HepG2 (cell line): ENCODE measurements around the gene FAM114A2. TPM values are rescaled to one million over a fixed set of nuclear protein-coding genes. Genes with fewer than 3 reads are reported as not detected.
A peak's percentile ranks its signal among the peaks of the same experiment; 100 is the strongest.

ENCODE experiments used
- ISX ChIP-seq: sonication (generic); formaldehyde crosslinking; conservative IDR thresholded peaks from 2 replicates; pipeline ENCODE4 v1.5.0; 2020; ENCODE audit warnings: missing genetic modification reagents
- KDM4B ChIP-seq: sonication (generic); formaldehyde crosslinking; IDR thresholded peaks from 2 replicates; pipeline ENCODE4 v1.4.0; 2020; ENCODE audit warnings: missing genetic modification reagents
- KLF6 ChIP-seq: IDR thresholded peaks from 2 replicates; pipeline ENCODE4 v1.8.0; 2016; ENCODE audit warnings: missing biosample characterization, missing genetic modification reagents
- MEF2D ChIP-seq: sonication (generic); formaldehyde crosslinking; IDR thresholded peaks from 2 replicates; pipeline ENCODE4 v1.5.1; 2020; ENCODE audit warnings: mild to moderate bottlenecking, missing genetic modification reagents
- MXD3 ChIP-seq: IDR thresholded peaks from 2 replicates; pipeline ENCODE4 v1.6.1; 2016; ENCODE audit warnings: mild to moderate bottlenecking, missing biosample characterization, missing genetic modification reagents
- MZF1 ChIP-seq: sonication (generic); formaldehyde crosslinking; IDR thresholded peaks from 2 replicates; pipeline ENCODE4 v1.8.1; 2023; ENCODE audit warnings: mild to moderate bottlenecking, missing genetic modification reagents, borderline replicate concordance
- POGK ChIP-seq: sonication (generic); formaldehyde crosslinking; conservative IDR thresholded peaks from 2 replicates; pipeline ENCODE4 v1.8.0; 2022; ENCODE audit warnings: mild to moderate bottlenecking, moderate library complexity, missing genetic modification reagents
- SNRNP70 ChIP-seq: fragments of 200-400 bp; formaldehyde crosslinking; IDR thresholded peaks from 2 replicates; pipeline ENCODE4 v1.6.1; 2017; ENCODE audit warnings: mild to moderate bottlenecking, low read depth, low read length, moderate library complexity
- ZFP62 ChIP-seq: sonication (generic); formaldehyde crosslinking; IDR thresholded peaks from 2 replicates; pipeline ENCODE4 v1.4.0; 2020; ENCODE audit warnings: missing genetic modification reagents
- ZNF160 ChIP-seq: sonication (generic); formaldehyde crosslinking; IDR thresholded peaks from 2 replicates; pipeline ENCODE4 v1.8.0; 2022; ENCODE audit warnings: mild to moderate bottlenecking, inconsistent platforms, missing genetic modification reagents
- ZNF460 ChIP-seq: sonication (generic); formaldehyde crosslinking; IDR thresholded peaks from 2 replicates; pipeline ENCODE4 v1.5.1; 2020; ENCODE audit warnings: missing genetic modification reagents, mild to moderate bottlenecking, borderline replicate concordance
- ZNF839 ChIP-seq: sonication (generic); formaldehyde crosslinking; IDR thresholded peaks from 2 replicates; pipeline ENCODE4 v1.4.0; 2020; ENCODE audit warnings: missing genetic modification reagents, mild to moderate bottlenecking, borderline replicate concordance
- polyA plus RNA-seq, 8 experiments: library from polyadenylated mRNA; depleted of rRNA in 3 of 8; stranded (reverse) in 7 of 8; unstranded in 1 of 8; fragments of >200 nt; fragmentation: Illumina TruSeq in 4 of 8; extraction: Trizol in 4 of 8; gene quantifications; 2 replicates each; pipeline versions ENCODE4 v1.2.1 to v1.2.3, GENCODE V29; 2011 to 2016; ENCODE audit warnings: low read depth in 4 of 8, missing spikeins in 1 of 8, mixed read lengths in 1 of 8; ENCODE audit not compliant: insufficient read depth in 1 of 8
- total RNA-seq, 5 experiments: library from RNA; depleted of rRNA; stranded (reverse); fragments of >200 nt; fragmentation: Illumina TruSeq; extraction: Trizol; gene quantifications; 2 replicates each; pipeline ENCODE4 v1.2.3, GENCODE V29; 2016; ENCODE audit warnings: low read depth in 1 of 5
- TF ChIP-seq, protein P1 (sequence below), 2 experiments: fragments of 450-650 bp in 1 of 2; sonication (generic) in 1 of 2; formaldehyde crosslinking in 1 of 2; IDR thresholded peaks; 2 replicates each; pipeline versions ENCODE4 v1.6.1 to v1.8.0; 2016 to 2022; ENCODE audit warnings: antibody characterized with exemption in 1 of 2, mild to moderate bottlenecking in 1 of 2, missing genetic modification reagents in 1 of 2
- TF ChIP-seq, protein P2 (sequence below): sonication (generic); formaldehyde crosslinking; IDR thresholded peaks from 2 replicates; pipeline ENCODE4 v1.5.0; 2020; ENCODE audit warnings: missing genetic modification reagents

FAM114A2 gene
- total and polyA plus RNA-seq, 2 of the 13 experiments (the other 11 are each of a cell fraction or from before 2014, with no cell fraction given) = 6.9 to 11.4 TPM

DNA sequence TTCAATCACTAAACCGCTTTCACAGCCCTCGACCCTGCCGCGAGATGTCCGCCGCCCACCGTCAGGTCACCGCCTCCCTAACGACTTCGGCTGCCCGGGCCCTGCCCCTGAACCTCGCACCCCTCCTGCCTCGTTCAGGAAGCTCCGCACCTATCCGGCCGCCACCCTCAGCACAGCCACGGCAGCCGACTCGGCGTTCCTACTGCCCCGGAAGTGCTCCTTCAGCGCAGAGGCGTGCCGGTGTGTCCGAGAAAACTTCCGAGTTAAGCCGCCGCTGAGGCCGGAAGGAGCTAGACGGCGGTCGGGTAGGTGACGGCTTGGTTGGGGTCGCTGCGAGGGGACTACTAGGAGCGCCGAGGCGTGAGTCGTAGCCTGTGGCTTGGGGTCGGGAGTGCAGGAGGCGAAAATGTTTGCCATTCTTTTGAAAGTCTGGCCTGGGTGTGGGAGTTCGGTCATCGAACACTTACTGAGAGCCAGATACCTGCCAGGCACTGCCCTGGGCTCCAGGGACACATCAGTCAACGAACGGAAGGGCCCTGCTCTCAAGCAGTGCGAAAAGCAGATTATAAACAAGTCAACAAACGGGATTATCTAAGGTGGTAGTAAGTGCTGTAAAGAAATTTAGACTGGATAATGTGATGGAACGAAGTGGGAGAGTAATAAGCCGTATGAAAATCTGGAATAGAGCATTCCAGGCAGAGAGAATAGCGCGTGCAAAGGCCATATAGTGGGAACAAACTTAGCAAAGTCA, at the start of gene FAM114A2, which contains the start of gene MFAP3 (continued):
- TF ChIP-seq MXD3 (CRISPR knock-in tag) (peak; percentile 64; the same call in 1 of the 2 replicates), ISX (CRISPR knock-in tag) (no peak), MZF1 (peak; percentile 10; the same call in 1 of the 2 replicates), ZNF460 (CRISPR knock-in tag) (no peak; the same call in 1 of the 2 replicates), MEF2D (peak; percentile 75), SNRNP70 (no peak), POGK (CRISPR knock-in tag) (peak; percentile 91), ZNF839 (CRISPR knock-in tag) (peak; percentile 92; the same call in 1 of the 2 replicates), KLF6 (CRISPR knock-in tag) (peak; percentile 89; the same call in 1 of the 2 replicates), ZNF160 (CRISPR knock-in tag) (0 out of 2 replicates have a peak, but pooled peaks have one; percentile 70), ZFP62 (CRISPR knock-in tag) (no peak), KDM4B (CRISPR knock-in tag) (peak; percentile 75; the same call in 1 of the 2 replicates)
- TF ChIP-seq, protein P1, sequence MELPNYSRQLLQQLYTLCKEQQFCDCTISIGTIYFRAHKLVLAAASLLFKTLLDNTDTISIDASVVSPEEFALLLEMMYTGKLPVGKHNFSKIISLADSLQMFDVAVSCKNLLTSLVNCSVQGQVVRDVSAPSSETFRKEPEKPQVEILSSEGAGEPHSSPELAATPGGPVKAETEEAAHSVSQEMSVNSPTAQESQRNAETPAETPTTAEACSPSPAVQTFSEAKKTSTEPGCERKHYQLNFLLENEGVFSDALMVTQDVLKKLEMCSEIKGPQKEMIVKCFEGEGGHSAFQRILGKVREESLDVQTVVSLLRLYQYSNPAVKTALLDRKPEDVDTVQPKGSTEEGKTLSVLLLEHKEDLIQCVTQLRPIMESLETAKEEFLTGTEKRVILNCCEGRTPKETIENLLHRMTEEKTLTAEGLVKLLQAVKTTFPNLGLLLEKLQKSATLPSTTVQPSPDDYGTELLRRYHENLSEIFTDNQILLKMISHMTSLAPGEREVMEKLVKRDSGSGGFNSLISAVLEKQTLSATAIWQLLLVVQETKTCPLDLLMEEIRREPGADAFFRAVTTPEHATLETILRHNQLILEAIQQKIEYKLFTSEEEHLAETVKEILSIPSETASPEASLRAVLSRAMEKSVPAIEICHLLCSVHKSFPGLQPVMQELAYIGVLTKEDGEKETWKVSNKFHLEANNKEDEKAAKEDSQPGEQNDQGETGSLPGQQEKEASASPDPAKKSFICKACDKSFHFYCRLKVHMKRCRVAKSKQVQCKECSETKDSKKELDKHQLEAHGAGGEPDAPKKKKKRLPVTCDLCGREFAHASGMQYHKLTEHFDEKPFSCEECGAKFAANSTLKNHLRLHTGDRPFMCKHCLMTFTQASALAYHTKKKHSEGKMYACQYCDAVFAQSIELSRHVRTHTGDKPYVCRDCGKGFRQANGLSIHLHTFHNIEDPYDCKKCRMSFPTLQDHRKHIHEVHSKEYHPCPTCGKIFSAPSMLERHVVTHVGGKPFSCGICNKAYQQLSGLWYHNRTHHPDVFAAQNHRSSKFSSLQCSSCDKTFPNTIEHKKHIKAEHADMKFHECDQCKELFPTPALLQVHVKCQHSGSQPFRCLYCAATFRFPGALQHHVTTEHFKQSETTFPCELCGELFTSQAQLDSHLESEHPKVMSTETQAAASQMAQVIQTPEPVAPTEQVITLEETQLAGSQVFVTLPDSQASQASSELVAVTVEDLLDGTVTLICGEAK (IDR thresholded peaks at IDR 0.05) = peak; percentile 90
- TF ChIP-seq, protein P1 (CRISPR knock-in tag; IDR thresholded peaks at IDR 0.05) = peak; percentile 74
- TF ChIP-seq, protein P2, sequence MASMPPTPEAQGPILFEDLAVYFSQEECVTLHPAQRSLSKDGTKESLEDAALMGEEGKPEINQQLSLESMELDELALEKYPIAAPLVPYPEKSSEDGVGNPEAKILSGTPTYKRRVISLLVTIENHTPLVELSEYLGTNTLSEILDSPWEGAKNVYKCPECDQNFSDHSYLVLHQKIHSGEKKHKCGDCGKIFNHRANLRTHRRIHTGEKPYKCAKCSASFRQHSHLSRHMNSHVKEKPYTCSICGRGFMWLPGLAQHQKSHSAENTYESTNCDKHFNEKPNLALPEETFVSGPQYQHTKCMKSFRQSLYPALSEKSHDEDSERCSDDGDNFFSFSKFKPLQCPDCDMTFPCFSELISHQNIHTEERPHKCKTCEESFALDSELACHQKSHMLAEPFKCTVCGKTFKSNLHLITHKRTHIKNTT (CRISPR knock-in tag) = no peak
